Measurements from ENCODE around the gene SULF2.

GRCh38 chr20:47659904-47660601, 125.2 kb downstream of the SULF2 start:
- TF ChIP-seq, protein P1, sequence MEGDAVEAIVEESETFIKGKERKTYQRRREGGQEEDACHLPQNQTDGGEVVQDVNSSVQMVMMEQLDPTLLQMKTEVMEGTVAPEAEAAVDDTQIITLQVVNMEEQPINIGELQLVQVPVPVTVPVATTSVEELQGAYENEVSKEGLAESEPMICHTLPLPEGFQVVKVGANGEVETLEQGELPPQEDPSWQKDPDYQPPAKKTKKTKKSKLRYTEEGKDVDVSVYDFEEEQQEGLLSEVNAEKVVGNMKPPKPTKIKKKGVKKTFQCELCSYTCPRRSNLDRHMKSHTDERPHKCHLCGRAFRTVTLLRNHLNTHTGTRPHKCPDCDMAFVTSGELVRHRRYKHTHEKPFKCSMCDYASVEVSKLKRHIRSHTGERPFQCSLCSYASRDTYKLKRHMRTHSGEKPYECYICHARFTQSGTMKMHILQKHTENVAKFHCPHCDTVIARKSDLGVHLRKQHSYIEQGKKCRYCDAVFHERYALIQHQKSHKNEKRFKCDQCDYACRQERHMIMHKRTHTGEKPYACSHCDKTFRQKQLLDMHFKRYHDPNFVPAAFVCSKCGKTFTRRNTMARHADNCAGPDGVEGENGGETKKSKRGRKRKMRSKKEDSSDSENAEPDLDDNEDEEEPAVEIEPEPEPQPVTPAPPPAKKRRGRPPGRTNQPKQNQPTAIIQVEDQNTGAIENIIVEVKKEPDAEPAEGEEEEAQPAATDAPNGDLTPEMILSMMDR (conservative IDR thresholded peaks at IDR 0.05; ENCODE audit: low read length), result no peak
- TF ChIP-seq EZH2phosphoT487 (IDR thresholded peaks at IDR 0.05; ENCODE audit: borderline replicate concordance), result no peak
